ENCODE data around the gene SMIM15.

- TF ChIP-seq, protein P1, sequence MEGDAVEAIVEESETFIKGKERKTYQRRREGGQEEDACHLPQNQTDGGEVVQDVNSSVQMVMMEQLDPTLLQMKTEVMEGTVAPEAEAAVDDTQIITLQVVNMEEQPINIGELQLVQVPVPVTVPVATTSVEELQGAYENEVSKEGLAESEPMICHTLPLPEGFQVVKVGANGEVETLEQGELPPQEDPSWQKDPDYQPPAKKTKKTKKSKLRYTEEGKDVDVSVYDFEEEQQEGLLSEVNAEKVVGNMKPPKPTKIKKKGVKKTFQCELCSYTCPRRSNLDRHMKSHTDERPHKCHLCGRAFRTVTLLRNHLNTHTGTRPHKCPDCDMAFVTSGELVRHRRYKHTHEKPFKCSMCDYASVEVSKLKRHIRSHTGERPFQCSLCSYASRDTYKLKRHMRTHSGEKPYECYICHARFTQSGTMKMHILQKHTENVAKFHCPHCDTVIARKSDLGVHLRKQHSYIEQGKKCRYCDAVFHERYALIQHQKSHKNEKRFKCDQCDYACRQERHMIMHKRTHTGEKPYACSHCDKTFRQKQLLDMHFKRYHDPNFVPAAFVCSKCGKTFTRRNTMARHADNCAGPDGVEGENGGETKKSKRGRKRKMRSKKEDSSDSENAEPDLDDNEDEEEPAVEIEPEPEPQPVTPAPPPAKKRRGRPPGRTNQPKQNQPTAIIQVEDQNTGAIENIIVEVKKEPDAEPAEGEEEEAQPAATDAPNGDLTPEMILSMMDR (IDR thresholded peaks at IDR 0.05) = no peak
- TF ChIP-seq POLR2AphosphoS5 (IDR thresholded peaks at IDR 0.05) = no peak
Measured at GRCh38 chr5:61178702-61179101, 16.4 kb upstream of the SMIM15 start.
